Brain pericyte (primary cell): Measurements from ENCODE around the gene SMIM13.
"Not testable (repeated sequence)": the region's sequence is repeated elsewhere in the genome, so short reads cannot be mapped to it uniquely, and the experiment has no call there.

Experiments
- DNase-seq: peaks from one replicate; pipeline ENCODE4 v3.0.0-alpha.2; 2012; ENCODE audit warnings: low read depth, low spot score

SMIM13 gene

DNA sequence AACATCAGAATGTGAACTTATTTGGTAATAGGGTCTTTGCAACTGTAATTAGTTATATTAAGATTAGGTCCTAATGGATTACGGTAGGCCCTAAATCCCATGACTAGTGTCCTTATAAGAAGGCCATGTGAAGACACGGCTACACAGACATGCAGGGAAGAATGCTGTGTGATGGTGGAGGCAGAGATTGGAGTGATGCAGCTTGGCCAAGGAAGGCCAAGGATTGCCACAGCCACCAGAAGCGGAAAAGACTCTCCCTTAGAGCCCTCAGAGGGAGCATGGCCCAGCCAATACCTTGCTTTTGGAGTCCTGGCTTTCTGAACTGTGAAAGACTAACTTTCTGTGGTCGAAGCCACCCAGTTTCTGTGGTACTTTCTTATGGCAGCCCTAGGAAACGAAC lies 9.7 kb upstream of the SMIM13 start:
- DNase-seq: no peak

DNA sequence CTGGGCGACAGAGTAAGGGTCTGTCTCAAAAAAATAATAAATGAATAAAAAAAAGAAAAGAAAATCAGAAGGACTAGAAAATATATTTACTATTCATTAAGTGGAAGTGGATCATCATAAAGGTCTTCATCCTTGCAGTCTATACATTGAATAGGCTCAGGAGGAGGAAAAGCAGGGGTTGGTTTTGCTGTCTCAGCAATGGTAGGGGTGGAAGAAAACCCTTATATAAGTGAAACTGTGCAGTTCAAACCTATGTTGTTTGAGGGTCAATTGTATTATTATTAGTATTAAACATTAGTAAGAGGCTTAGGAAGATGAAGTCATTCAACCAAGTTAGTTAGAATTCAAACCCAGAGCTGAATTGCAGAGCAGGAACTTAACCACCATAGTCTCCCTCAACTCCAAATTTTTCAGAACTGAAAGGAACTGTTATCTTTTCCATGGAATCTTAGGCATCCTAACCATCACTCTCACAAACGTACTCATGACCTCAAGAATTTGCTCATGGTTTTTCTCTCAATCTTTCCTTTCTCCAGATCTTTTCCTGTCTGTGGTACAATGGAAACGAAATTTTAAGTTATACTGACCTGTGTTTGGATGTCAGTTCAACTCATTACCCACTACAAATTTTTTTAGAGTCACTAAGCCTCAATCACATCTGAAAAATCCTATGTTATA lies 7.7 kb upstream of the SMIM13 start:
- DNase-seq: no peak

DNA sequence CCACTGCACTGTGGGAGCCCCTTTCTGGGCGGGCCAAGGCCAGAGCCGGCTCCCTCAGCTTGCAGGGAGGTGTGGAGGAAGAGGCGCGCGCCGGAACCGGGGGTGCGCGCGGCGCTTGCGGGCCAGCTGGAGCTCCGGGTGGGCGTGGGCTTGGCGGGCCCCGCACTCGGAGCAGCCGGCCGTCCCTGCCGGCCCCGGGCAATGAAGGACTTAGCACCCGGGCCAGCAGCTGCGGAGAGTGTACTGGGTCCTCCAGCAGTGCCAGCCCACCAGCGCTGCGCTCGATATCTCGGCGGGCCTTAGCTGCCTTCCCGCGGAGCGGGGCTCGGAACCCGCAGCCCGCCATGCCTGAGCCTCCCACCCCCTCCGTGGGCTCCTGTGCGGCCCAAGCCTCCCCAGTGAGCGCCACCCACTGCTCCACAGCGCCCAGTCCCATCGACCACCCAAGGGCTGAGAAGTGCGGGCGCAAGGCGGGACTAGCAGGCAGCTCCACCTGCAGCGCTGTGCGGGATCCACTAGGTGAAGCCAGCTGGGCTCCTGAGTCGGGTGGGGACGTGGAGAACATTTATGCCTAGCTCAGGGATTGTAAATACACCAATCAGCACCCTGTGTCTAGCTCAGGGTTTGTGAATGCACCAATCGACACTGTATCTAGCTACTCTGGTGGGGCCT lies 6.4 kb upstream of the SMIM13 start:
- DNase-seq: not testable (repeated sequence)

DNA sequence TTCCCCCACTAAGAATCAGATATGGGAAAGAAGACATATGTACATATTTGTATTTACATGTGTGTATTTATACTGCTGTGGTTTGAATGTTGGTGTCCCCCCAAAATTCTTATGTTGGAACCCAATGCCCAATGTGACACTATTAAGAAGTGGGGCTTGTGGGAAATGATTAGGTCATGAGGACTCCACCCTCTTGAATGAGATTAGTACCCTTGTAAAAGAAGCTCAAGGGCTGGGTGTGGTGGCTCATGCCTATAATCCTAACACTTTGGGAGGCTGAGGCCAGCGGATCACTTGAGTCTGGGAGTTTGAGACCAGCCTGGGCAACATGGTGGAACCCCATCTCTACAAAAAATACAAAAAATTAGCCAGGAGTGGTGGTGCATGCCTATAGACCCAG lies 3.9 kb upstream of the SMIM13 start:
- DNase-seq: no peak

DNA sequence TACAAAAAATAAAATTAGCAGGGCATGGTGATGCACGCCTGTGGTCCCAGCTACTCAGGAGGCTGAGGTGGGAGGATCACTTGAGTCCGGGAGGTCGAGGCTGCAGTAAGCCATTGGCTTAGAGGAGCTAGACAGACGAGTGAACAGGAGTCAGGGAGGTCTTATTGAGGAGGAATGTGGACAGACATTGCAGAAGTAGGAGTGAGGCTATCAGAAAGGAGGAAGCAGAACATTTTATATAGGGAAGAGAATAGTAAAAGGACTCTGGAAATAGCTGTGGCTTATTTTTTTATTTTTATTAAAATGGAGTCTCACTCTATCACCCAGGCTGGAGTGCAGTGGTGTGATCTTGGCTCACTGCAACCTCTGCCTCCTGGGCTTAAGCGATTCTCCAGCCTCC lies 2.5 kb upstream of the SMIM13 start:
- DNase-seq: not testable (repeated sequence)

DNA sequence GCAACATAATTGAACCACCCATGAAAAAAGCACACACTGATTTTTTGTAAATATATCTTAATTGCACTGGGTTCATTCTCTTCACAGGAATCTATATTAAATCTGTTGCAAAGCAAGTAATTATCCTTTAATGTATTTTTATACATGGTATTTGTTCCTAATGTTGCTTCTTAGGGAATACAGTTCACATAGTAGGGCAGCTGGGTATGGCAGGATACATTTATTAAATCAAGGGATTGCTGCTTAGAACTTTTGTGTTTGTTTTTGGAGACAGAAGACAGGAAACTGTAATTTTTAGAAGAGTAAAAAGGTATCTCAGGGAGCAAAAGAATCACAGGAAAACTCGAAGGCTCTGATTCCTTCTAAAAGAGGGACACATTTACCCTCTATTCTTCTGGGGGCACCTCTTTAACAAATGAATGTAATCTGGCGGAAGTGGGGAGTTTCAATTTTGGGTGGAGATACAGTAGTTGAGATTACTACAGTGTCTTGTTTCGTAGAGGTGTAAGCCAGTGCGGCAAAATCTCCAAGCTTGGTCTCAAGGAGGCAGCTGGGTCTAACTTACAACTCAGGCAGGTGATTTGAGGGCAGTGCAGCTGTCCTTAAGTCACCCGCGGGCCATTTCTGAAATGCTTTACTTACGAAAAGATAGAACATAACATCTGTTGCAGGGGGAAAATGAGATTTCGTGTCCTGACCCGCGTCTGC lies 812 bp upstream of the SMIM13 start:
- DNase-seq: no peak

DNA sequence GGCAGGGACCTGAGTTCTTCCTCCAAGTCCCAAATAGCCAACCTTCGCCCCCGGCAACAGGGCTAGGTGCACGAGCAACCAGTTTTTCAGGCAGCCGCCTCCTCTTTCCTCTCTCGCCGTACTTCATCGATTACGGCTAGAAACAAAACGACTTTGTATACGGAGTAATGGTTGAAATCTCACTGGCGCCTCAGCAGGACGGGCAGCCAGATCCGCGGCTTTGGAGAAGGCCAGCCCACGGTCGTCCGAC lies 333 bp upstream of the SMIM13 start:
- DNase-seq: no peak

DNA sequence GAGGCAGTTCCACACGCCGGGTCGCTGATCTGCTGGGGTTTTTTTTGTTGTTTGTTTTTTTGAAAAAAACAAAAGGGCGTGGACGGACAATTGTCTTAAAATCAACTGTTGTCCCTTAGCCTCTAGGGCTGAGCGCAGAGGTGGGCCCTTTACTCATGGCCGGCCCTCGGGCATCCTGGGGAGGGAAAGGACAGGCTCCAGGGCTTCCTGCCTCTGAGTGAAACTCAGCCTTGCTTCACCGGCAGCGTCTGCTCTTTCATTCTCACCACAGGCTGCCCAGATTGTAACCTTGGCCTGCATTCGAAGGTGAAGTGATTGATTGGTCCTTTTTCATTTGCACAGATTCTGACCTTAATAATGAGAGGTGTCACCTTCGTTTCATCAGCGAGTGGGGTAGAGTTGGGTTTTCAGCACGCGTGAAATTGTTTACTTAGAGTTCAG lies 797 bp downstream of the SMIM13 start:
- DNase-seq: no peak

DNA sequence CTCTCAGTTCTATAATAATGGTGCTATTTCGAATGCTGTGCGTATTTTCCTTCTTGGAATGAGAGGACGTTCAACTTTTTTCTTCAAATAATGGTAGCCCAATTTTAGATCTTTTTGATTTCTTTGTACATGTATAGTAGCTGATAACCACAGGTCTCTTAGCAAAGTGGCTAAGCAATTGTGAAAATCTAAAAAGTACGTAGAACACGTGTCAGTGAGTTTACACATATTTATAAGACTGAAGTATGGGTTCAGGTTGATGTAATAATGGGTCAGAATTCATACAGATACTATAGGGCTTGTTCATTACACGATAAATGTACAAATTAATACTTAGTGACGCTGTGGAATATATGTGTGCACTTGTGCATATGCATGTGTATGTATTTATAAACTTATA lies 1.3 kb downstream of the SMIM13 start:
- no peak for DNase-seq

DNA sequence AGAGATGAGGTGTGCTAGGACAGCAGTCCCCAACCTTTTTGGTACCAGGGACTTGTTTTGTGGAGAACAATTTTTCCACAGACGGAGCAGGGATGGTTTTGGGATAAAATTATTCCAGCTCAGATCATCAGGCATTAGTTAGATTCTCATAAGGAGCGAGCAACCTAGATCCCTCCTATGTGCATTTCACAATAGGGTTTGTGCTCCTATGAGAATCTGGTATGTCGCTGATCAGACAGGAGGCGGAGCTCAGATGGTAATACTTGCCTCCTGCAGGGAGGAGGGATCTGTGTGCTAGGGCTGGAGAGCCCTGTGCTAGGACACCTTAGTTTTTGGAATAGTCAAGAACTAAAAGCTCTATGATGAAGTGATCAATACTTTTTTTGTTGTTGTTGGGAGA lies 2.5 kb downstream of the SMIM13 start:
- DNase-seq: no peak

DNA sequence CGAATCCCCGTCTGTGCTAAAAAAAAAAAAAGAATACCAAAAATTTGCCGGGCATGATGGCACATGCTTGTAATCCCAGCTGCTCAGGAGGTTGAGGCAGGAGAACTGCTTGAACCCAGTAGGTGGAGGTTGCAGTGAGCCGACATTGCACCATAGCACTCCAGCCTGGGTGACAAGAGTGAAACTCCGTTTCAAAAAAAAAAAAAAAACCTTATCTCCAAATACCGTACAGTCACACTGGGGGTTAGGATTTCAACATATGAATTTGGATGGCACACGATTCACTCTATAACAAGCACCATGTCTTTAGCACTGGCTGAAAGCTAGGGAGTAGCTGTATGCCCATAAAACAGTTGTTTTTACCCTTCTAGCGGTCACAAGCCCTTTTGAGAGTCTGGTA lies 3.8 kb downstream of the SMIM13 start:
- no peak for DNase-seq

DNA sequence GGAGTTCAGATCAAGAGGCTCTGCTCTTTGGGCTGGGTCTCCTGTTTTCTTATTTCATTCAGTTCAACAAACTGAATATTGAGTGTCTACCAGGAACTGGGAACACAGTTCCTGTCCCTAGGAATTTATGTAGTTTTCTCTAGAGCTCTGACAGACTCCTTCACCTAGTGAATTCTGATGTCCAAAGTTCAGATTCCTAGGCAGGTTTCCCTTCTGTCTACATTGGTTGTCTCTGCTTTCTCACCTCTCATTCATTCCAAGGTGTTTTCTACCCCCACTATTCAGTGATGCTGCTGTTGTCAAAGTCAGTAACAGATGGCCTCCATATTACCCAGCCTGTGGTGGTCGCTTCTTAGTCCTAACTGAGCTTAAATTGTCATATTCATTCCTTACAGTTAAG lies 4.4 kb downstream of the SMIM13 start:
- DNase-seq: no peak

DNA sequence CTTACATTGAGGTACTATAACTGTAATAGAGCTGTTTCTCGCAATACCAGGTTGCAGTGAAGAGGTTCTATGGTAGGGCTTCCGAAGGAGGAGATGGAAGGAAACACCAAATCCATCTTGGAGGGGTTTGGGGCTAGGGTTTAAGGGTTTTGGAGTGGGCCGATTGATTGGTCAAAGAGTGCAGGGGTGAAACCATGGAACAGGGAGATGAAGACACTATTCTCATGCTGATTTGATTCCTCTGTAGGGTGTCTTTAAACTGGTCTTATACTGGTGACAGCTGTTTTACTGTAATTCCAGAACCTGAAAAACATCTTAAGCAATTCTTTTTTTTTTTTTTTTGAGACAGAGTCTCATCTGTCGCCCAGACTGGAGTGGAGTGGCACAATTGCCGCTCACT lies 7.8 kb downstream of the SMIM13 start:
- no peak for DNase-seq

DNA sequence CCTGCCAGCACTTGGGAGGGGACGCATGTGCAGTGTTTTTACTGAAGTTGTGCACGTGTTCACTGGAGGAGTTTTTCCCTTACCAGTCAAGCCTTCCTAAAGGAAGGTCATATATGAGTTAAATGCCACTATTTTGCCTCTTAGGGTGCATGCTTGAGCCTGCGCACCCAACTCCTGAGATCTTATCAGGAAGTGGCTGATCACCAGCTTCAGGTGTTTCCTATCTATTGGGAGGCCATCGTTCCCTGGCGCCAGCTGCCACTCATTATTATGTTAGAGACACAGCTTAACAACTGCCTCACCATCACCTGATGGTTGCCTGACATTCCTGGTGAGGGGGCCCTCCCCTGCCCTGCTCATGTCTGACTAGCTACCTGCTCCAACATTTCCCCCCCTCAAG lies 9.4 kb downstream of the SMIM13 start:
- DNase-seq: no peak

DNA sequence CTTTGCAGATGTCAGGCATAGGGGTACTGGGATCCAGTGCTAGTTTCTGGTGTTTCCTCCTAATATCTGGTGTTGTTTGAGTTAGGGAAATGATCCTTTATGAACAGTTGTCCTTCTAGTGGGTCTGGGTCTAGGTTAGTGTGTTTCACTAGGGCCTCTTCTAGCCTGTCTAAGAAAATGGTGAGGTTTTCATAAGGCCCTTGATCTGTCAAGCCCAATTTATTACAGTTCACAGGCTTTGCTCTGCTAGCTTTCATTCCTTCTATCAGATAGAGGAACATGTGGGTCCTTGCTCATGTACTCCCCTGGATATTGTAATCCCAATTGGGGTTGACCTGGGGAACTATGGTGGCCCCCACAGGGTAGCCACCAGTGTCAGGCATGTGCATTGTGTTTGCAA lies 15.1 kb downstream of the SMIM13 start:
- DNase-seq: no peak

DNA sequence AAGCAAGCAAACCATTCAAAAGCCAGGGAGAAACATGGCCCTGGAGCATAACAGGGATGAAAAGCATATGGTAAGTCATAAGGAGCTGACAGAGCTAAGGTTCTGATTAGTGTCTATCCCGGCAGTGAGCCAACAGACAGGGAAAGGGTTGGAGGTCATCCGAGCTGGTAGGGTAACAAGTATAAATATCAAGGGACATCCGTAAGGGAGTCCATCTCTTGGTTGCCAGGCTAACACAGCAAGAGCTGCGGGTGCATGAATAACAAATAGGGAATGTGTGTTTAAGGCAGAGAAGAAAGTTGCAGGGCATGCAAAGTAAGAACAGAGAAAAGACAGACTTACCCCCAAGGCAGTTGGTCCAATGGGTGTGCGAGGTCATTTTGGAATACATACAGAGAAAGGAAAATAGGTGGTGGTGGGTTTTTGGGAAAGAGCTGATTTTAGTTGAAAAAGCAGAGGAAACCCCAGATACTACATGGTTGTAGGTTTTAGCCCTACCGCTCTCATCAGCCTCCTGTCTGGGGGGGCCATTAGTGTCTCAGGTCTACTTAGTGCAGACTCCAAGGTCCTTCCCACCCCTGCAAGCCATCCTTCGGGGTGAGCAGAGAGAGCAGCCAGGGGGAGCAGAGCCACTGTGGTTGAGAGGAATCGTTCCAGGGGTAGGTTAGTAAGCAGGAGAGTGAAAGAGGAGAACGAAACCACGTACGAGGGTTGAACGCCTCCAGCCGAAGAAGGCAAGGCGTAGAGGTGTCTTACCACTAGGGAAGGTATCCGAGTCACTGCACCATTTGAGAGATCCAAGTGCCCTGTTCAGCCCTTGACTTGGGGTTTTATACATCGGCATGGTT lies 17.5 kb downstream of the SMIM13 start, which contains the start of gene ERVFRD-1:
ERVFRD-1 (minus strand) TSS at position 805 of the 848 bp plus-strand sequence. CDS start 6,415 bp downstream, outside the sequence.
- DNase-seq: no peak

DNA sequence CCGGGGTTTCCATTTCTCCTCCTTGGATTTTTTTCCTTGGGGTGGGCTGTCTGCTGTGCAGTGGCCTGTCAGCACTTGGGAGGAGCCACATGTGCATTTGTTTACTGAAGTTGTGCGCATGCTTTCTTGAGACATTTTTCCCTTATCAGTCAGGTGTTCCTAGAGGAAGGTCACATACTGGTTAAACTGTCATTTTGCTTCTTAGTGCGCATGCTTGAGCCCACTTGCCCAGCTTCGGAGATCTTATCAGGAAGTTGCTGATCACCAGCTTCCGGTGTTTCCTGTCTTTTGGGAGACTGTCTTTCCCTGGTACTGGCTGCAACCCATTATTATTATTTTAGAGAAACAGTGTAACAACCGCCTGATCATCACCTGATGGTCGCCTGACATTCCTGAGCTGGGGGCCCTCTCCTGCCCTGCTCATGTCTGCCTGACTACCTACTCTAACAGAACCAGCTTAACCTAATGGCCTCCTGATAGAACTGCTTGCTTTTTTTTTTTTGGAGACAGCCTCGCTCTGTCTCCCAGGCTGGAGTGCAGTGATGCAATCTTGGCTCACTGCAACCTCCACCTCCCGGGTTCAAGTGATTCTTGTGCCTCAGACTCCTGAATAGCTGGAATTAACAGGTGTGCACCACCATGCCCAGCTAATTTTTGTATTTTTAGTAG lies 18.3 kb downstream of the SMIM13 start:
- no peak for DNase-seq

DNA sequence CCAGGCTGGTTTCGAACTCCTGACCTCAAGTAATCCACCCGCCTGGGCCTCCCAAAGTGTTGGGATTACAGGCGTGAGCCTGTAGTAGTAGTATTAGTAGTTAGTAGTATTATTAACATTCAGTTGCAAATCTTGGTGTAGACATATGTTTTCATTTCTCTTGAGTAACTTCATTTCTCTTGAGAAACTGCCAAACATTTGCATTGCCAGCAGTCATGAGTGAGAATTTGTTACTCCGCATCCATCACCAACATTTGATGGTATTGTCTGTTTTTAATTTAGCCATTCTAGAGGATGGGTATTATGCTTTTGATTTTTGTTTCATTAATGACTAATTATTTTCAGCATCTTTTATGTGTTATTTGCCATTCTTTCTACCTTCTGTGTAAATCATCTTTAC lies 19.4 kb downstream of the SMIM13 start:
- no peak for DNase-seq

DNA sequence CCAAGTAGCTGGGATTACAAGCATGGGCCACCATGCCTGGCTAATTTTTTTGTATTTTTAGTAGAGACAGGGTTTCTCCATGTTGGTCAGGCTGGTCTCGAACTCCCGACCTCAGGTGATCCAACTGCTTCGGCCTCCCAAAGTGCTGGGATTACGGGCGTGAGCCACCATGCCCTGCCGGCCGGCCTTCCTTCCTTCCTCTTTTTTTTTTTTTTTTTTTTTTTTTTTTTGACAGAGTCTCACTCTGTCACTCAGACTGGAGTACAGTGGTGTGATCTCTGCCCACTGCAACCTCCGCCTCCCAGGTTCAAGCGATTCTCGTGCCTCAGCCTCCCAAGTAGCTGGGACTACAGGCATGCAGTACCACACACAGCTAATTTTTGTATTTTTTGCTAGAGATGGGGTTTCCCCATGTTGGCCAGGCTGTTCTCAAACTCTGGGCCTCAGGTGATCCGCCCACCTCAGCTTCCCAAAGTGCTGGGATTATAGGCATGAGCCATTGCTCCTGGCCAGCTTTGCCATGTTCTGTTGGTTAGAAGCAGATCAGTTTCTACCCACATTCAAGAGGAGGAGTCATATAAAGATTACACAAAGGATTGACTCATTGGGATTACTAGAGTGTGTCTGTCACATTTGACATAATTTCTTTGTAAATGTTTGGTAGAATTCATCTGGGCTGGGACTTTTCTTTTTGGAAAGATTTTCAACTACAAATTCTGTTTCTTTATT lies 22.3 kb downstream of the SMIM13 start:
- not testable (repeated sequence) for DNase-seq

DNA sequence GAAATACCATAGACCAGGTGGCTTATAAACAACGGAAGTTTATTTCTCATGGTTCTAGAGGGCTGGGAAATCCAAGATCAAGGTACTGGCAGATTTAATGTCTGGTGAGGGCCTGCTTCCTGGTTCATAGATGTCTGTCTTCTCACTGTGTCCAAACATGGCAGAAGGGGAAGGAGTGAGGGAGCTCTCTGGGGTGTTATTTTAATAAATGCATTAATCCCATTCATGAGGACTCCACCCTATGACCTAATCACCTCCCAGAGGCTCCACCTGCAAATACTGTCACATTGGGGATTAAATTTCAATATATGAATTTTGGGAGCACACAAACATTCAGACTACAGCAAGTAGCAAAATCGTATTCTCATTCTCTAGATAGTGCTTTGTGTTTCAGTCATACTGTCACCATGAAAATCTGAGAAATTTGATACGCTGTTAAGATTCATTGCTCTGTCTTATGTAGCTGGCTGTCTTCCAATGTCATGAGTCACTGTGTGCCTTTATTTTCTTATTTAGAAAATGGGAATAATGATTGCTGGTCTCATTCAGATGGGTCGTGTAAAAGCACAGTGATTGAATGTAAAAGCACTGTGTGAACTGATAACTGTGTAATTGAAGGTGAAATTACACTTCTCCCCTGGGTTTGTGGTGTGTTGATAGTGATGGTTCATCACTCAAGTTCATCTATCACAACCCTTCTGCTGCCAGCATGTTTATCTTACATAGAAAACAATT lies 26.8 kb downstream of the SMIM13 start:
- no peak for DNase-seq
